AG04449 (cell line): ENCODE data around the gene CAPN3.

Experiments used
- CTCF ChIA-PET: fragments of 350-600 bp; formaldehyde crosslinking; extraction: SDS; loops from one replicate; lab custom pipeline; 2021; ENCODE audit warnings: antibody characterized with exemption; lab: Yijun Ruan, JAX
- POLR2A ChIA-PET: fragments of 400-600, 350-600 bp; formaldehyde crosslinking; extraction: SDS; loops from one replicate; lab custom pipeline; 2020; ENCODE audit warnings: antibody characterized with exemption, inconsistent platforms; lab: Yijun Ruan, JAX
- DNase-seq: peaks from one replicate; pipeline ENCODE4 v3.0.0-alpha.2; 2010; ENCODE audit warnings: low read depth, low spot score
- H3K4me3 ChIP-seq: 2 replicates; pipeline ENCODE4 v1.5.1; 2011; ENCODE audit warnings: low read depth, mild to moderate bottlenecking, control low read depth, low read length
- TF ChIP-seq, protein P1 (sequence below): IDR thresholded peaks from one replicate; pipeline ENCODE4 v1.5.1; 2011; ENCODE audit warnings: mild to moderate bottlenecking, moderate library complexity, low read length, control low read depth, inconsistent platforms; ENCODE audit not compliant: insufficient read depth; ENCODE audit errors: missing control alignments

CAPN3 gene

DNA sequence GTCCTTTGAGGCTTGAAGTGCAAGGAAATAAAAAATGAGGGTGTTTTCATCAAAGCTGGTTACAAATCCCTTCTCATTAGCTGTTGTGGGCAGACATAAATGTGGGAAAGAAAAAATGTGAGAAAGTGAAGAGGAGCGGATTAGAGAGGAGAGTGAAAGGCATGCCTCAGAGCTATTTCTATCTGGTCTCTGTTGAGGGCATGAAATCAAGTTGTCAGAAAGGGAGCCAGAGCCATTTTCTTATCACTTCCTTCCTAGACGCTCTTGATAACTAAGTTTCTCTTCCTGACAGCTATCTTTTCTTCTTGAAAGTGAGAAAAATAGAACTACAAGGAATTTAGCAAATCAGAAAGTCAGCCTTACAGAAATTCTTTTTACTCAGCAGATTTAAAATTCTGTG lies 20.8 kb upstream of the CAPN3 start:
- no peak for DNase-seq
- CTCF ChIA-PET = interaction anchor here (0.7 kb wide), 1 partner anchor 153 kb away, joined by 3 read pairs; the partner anchor contains the start of gene ZNF106
- no peak overlapping the region for H3K4me3 ChIP-seq
- POLR2A ChIA-PET = no interaction called here
- TF ChIP-seq, protein P1, sequence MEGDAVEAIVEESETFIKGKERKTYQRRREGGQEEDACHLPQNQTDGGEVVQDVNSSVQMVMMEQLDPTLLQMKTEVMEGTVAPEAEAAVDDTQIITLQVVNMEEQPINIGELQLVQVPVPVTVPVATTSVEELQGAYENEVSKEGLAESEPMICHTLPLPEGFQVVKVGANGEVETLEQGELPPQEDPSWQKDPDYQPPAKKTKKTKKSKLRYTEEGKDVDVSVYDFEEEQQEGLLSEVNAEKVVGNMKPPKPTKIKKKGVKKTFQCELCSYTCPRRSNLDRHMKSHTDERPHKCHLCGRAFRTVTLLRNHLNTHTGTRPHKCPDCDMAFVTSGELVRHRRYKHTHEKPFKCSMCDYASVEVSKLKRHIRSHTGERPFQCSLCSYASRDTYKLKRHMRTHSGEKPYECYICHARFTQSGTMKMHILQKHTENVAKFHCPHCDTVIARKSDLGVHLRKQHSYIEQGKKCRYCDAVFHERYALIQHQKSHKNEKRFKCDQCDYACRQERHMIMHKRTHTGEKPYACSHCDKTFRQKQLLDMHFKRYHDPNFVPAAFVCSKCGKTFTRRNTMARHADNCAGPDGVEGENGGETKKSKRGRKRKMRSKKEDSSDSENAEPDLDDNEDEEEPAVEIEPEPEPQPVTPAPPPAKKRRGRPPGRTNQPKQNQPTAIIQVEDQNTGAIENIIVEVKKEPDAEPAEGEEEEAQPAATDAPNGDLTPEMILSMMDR = no peak

DNA sequence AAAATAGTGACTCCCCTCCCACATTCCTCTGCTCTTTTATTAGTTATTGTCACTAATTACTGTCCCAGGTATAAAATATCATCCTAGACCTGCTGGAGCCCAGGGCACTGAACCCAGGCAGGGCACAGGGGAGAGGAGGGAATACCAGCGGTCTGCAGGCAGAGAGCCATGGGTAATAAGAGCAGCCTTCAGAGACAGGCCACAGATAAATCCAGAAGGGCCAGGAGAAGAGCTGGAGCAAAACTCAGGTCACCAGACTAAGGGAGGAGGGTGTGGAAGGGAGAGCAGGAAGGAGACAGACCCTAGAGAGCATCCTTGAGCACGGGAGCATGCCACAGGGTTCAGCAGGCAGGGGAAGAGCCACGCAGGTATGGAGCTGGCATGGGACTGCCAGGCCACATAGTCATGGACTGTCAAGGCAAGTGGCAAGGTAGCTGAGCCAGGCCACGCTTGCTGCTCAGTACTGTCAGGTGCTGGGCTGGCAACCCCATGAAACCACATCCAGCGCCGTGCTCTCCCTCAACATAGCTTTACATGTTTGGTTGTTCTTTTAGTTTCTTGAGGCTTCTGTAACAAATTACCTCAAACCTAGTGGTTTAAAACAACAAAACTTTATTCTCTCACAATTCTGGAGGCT lies 15.6 kb upstream of the CAPN3 start:
- DNase-seq = no peak
- TF ChIP-seq, protein P1 = no peak
- POLR2A ChIA-PET = no interaction called here
- no peak overlapping the region for H3K4me3 ChIP-seq
- CTCF ChIA-PET = interaction anchor here (1.5 kb wide), 1 partner anchor 43 kb away, joined by 4 read pairs; no protein-coding TSS in a partner anchor

DNA sequence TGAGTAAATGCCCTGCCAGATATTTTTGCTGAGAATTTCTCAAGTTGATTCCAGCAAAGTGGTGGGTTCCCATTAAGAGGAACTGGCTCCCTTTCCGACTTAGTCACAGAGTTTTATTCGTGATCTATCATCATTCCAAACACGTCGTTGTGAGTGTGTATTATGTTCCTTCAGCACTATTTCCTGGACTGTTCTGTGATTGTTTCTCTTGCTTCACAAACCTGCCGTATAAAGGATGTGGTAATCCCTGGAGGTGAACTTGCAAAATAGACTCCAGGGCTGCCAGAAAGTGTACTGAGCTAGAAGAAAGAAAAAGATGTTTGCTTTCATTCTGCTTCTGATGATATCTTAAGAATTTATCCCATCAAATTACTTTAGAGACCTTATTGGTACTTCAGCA lies 14.5 kb upstream of the CAPN3 start:
- peak; percentile 29 for DNase-seq
- TF ChIP-seq, protein P1 = no peak
- H3K4me3 ChIP-seq = no peak overlapping the region
- CTCF ChIA-PET = no interaction called here
- POLR2A ChIA-PET = no interaction called here

DNA sequence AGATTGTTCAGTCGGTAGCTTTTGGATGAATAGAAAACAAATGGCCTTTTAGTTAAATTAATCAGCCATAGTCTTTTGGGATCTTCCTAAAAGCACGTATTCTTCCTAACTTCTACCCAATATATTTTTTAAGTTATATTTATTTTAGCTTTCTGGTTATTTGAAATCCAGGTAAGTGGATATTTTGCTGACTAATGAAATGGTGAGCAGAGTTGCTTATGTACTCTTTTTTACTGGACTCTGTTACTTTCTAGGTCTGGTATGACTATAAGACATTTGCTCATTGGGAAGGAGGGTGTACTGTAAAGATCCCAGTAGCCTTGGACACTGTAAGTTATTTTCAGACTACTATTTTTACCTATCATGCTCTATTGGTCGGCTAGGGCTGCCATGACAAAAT lies 13.8 kb upstream of the CAPN3 start:
- ChIA-PET POLR2A (no interaction called here), CTCF (no interaction called here)
- TF ChIP-seq, protein P1 = no peak
- DNase-seq = no peak
- no peak overlapping the region for H3K4me3 ChIP-seq

DNA sequence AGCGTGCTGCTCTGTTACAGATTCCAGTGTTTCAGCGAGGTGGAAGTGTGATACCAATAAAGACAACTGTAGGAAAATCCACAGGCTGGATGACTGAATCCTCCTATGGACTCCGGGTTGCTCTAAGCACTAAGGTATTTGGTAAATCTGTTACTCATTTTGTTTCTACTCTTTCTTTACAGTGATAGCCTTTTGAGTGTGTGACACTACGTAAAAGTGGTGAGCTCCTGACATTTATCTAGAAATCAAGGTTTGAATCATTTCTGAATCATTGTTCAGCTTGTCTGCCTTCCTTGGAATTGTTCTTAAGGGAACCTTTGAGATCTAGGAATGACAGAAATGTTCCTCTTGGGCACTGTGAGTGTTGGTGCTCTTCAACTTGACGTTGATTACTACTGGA lies 11.2 kb upstream of the CAPN3 start:
- ChIA-PET POLR2A (interaction anchor here (2.4 kb wide), 1 partner anchor 75 kb away, joined by 10 read pairs; the partner anchor contains the start of genes GANC and TMEM87A), CTCF (interaction anchor here (2.0 kb wide), 1 partner anchor 37 kb away, joined by 8 read pairs; no protein-coding TSS in a partner anchor)
- TF ChIP-seq, protein P1 = no peak
- H3K4me3 ChIP-seq = no peak overlapping the region
- DNase-seq = peak; percentile 24

DNA sequence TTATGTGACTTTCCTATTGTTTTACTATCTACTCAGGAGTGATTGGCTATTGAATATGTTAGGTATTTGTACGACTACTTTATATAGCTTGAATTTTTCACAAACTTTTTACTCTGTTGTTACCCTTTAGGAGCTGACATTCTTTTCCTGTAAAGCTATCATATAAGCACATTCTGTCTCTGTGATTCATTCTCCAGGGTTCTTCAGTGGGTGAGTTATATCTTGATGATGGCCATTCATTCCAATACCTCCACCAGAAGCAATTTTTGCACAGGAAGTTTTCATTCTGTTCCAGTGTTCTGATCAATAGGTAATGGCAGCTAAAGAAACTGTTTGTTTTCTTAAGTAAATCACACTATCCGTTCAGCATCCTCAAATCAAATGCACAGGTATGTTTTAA lies 10.1 kb upstream of the CAPN3 start:
- POLR2A ChIA-PET = interaction anchor here (2.4 kb wide), 1 partner anchor 76 kb away, joined by 10 read pairs; the partner anchor contains the start of genes GANC and TMEM87A
- TF ChIP-seq, protein P1 = no peak
- no peak overlapping the region for H3K4me3 ChIP-seq
- CTCF ChIA-PET = interaction anchor here (0.6 to 2.0 kb wide), 2 partner anchors 35 to 1852 kb away, joined by 3 to 8 read pairs; no protein-coding TSS in a partner anchor
- peak; percentile 23 for DNase-seq
